GM21528 (cell line): ENCODE results near the gene IKZF4.
"Not testable (repeated sequence)": the region's sequence is repeated elsewhere in the genome, so short reads cannot be mapped to it uniquely, and the experiment has no call there.

Experiments used
- ATAC-seq: cut with Tn5 transposase; IDR thresholded peaks from one replicate; pipeline ENCODE4 v1.9.1; 2021; ENCODE audit warnings: mild to moderate bottlenecking, moderate library complexity; ENCODE audit not compliant: unreplicated experiment, low FRiP score

IKZF4 gene

GRCh38 chr12:55997535-55997859 is 23.3 kb upstream of the IKZF4 start:
- no peak for ATAC-seq

GRCh38 chr12:55999522-55999921 is 21.3 kb upstream of the IKZF4 start:
- not testable (repeated sequence) for ATAC-seq

- not testable (repeated sequence) for ATAC-seq
Observed at GRCh38 chr12:55999999-56000540, 20.8 kb upstream of the IKZF4 start.

GRCh38 chr12:56001487-56002100 is 19.2 kb upstream of the IKZF4 start:
- no peak for ATAC-seq

- not testable (repeated sequence) for ATAC-seq
Observed at GRCh38 chr12:56003376-56003775, 17.5 kb upstream of the IKZF4 start.

- no peak for ATAC-seq
Observed at GRCh38 chr12:56004211-56004610, 16.6 kb upstream of the IKZF4 start.

GRCh38 chr12:56007564-56008559 is 13.0 kb upstream of the IKZF4 start:
- no peak for ATAC-seq

- ATAC-seq: no peak
Observed at GRCh38 chr12:56010111-56010570, 10.7 kb upstream of the IKZF4 start.

- ATAC-seq: no peak
Observed at GRCh38 chr12:56011509-56012090, 9.2 kb upstream of the IKZF4 start.

- ATAC-seq: no peak
Observed at GRCh38 chr12:56013482-56013881, 7.4 kb upstream of the IKZF4 start.

GRCh38 chr12:56014205-56014604 is 6.6 kb upstream of the IKZF4 start:
- no peak for ATAC-seq

- no peak for ATAC-seq
Observed at GRCh38 chr12:56017181-56017580, 3.7 kb upstream of the IKZF4 start.

GRCh38 chr12:56018356-56018755 is 2.5 kb upstream of the IKZF4 start:
- no peak for ATAC-seq

- no peak for ATAC-seq
Observed at GRCh38 chr12:56021889-56022497, 1.1 kb downstream of the IKZF4 start.

- no peak for ATAC-seq
Observed at GRCh38 chr12:56028511-56029165, 7.8 kb downstream of the IKZF4 start.

- no peak for ATAC-seq
Observed at GRCh38 chr12:56029166-56029519, 8.3 kb downstream of the IKZF4 start.

- ATAC-seq: no peak
Observed at GRCh38 chr12:56029666-56030293, 8.9 kb downstream of the IKZF4 start.

GRCh38 chr12:56031987-56032386 is 11.1 kb downstream of the IKZF4 start:
- no peak for ATAC-seq

GRCh38 chr12:56034586-56035332 is 13.9 kb downstream of the IKZF4 start:
- ATAC-seq: no peak
